Muscle layer of duodenum (tissue), 2 donors: ENCODE measurements around the gene LIPH.
"Not testable (repeated sequence)": the region's sequence is repeated elsewhere in the genome, so short reads cannot be mapped to it uniquely, and the experiment has no call there.

Source experiments
- H3K27ac ChIP-seq: one replicate; pipeline ENCODE4 v1.7.0; 2013; ENCODE audit warnings: mild to moderate bottlenecking, low read length
- H3K27me3 ChIP-seq: one replicate; pipeline ENCODE4 v1.7.0; 2013; ENCODE audit warnings: low read depth, mild to moderate bottlenecking, control low read depth, low read length
- H3K36me3 ChIP-seq, 2 donors: one replicate each; pipeline ENCODE4 v1.7.0; 2013; ENCODE audit warnings: low read length in 2 of 2, control low read depth in 1 of 2, mild to moderate bottlenecking in 1 of 2; ENCODE audit not compliant: insufficient read depth in 2 of 2, control insufficient read depth in 1 of 2
- H3K4me1 ChIP-seq, 2 donors: one replicate each; pipeline ENCODE4 v1.7.0; 2013; ENCODE audit warnings: low read length in 2 of 2, mild to moderate bottlenecking in 2 of 2, control low read depth in 1 of 2, moderate library complexity in 1 of 2; ENCODE audit not compliant: insufficient read depth in 2 of 2, control insufficient read depth in 1 of 2
- H3K4me3 ChIP-seq, 2 donors: one replicate each; pipeline ENCODE4 v1.7.0; 2013; ENCODE audit warnings: low read length in 2 of 2, low read depth in 1 of 2, mild to moderate bottlenecking in 1 of 2
- H3K9me3 ChIP-seq, 2 donors: one replicate each; pipeline ENCODE4 v1.7.0; 2013; ENCODE audit warnings: low read length in 2 of 2, control low read depth in 1 of 2, mild to moderate bottlenecking in 1 of 2; ENCODE audit not compliant: control insufficient read depth in 1 of 2
- donor health status: healthy.

Gene LIPH

GRCh38 chr3:185484296-185484695 is 68.1 kb downstream of the LIPH start:
- Histone ChIP-seq H3K9me3 (no peaks in the 10 kb centered on the region), H3K4me1 (no peaks in the 10 kb centered on the region), H3K4me3 (no peak overlapping the region), H3K36me3 (peaks cover 35 to 53% of the 10 kb centered on the region in 2 donors), H3K27me3 (no peaks in the 10 kb centered on the region), H3K27ac (no peak overlapping the region)

DNA sequence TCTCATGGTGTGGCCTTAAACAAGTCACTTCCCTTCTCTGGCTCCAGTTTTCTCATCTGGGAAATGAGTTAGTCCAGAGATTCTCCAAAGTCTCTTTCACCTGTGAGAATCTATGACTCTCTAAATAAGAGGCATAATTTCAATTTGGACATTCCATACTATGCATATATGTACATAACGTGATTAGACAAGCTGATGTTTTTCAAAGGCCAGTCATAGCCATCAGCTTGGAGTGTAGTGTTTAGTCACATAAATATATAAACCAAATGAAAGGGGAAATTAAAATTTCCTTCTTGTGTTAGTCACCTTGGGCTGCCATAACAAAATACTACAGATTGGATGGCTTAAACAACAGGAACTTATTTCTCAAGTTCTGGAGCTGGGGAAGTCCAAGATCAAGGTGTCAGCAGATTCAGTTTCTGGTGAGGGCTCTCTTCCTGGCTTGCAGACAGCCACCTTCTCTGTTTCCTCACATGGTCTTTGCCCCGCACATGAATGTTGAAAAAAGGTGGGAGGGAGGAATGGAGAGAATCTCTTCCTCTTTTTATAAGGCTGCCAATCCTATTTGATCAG is 72.9 kb downstream of the LIPH start:
- Histone ChIP-seq H3K4me3 (no peak overlapping the region), H3K27ac (no peak overlapping the region), H3K4me1 (no peaks in the 10 kb centered on the region), H3K27me3 (no peaks in the 10 kb centered on the region), H3K9me3 (no peaks in the 10 kb centered on the region), H3K36me3 (peaks cover 23 to 55% of the 10 kb centered on the region in 2 donors)

DNA sequence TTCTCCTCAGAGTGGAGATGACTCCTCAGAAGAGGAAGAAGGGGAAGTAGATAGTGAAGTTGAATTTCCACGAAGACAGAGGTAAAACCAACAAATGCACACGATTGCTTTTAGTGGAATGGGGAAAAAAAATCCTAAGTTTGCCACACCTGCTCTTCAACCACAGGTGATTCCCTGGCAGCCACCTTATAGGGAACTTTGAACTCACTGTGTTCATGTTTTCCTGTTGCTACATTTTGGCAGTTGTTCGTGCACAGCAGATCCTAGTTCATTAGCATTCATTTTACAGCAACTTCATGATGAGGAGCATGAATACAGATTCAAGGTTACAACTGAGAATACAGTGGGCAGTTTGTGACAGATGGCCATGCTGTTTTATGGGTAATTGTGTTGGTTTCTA is 75.1 kb downstream of the LIPH start:
- Histone ChIP-seq H3K9me3 (no peaks in the 10 kb centered on the region), H3K27ac (no peak overlapping the region), H3K27me3 (no peaks in the 10 kb centered on the region), H3K36me3 (peaks cover 23 to 59% of the 10 kb centered on the region in 2 donors), H3K4me3 (no peak overlapping the region), H3K4me1 (no peaks in the 10 kb centered on the region)

DNA sequence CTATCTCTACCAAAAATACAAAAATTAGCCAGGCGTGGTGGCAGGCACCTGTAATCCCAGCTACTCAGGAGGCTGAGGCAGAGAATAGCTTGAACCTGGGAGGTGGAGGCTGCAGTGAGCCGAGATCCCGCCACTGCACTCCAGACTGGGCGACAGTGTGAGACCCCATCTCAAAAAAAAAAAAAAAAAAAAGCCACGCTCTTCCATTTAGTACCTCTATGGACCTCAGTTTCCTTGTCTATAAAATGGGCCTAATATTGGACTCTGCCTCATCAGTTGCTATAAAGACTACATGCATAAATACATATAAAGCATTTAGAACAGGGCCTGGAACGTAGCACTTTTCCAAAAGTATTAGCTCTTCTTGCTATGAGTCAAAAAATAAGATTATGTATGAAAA is 77.5 kb downstream of the LIPH start:
- H3K9me3 ChIP-seq, H3K4me3 ChIP-seq, H3K4me1 ChIP-seq, H3K27me3 ChIP-seq, H3K27ac ChIP-seq: not testable (repeated sequence)
- peaks cover 15 to 40% of the 10 kb centered on the region in 2 donors for H3K36me3 ChIP-seq

DNA sequence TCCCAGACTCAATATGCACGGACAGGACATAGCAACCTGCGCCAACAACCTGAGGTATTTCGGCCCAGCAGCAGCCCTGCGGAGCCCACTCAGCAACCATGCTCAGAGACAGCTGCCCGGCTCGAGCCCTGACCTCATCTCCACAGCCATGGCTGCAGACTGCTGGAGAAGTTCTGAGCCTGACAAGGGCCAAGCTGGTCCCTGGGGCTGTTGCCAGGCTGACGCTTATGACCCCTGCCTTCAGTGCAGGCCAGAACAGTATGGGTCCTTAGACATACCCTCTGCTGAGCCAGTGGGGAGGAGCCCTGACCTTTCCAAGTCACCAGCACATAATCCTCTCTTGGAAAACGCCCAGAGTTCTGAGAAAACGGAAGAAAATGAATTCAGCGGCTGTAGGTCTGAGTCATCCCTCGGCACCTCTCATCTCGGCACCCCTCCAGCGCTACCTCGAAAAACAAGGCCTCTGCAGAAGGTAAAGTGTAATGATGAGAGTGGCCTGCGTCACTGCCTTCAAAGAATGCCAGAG is 79.0 kb downstream of the LIPH start:
- H3K4me1 ChIP-seq: no peaks in the 10 kb centered on the region
- no peak overlapping the region for H3K4me3 ChIP-seq
- H3K9me3 ChIP-seq: no peaks in the 10 kb centered on the region
- H3K36me3 ChIP-seq: peaks cover 17 to 34% of the 10 kb centered on the region in 2 donors
- H3K27ac ChIP-seq: no peak overlapping the region
- H3K27me3 ChIP-seq: no peaks in the 10 kb centered on the region

DNA sequence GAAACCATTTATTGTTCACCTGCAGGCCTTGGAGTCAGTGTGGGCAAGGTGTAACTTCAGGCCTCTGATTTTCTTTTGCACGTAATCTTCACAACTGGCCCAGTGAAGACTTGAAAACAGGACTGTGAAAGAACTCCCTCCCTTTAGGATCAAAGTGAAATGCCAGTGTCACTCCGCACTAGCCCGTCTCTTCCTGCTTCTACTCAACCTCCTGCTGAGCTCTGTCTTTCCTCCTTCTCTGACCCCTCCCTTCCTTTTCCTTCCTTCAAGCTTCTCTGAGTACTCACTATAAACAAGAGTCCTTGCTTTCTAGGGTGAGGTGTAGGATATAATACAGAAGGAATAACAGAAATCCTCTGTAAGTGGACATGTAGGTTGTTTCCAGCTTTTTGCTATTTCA is 82.1 kb downstream of the LIPH start:
- Histone ChIP-seq H3K9me3 (no peaks in the 10 kb centered on the region), H3K27me3 (no peaks in the 10 kb centered on the region), H3K27ac (no peak overlapping the region), H3K36me3 (peaks cover 25 to 39% of the 10 kb centered on the region in 2 donors), H3K4me1 (no peaks in the 10 kb centered on the region), H3K4me3 (no peak overlapping the region)

DNA sequence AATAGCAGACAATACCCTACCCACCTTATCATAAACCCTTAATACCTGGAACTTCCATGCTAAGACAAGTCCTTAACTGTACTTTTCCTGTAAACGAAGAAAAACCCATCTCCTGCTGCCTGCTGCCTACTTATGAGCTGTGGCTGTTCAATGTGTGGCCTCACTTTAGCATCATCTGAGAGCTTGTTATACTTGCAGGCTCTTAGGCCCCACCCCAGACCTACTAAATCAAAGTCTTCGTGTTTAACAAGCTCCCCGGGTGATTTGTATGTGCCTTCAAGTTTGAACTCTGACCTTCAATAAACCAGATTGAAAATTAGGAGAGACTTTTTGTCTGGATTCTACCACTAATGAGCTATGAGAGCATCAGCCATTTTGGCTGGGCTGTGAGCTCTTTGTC is 82.8 kb downstream of the LIPH start:
- Histone ChIP-seq H3K27ac (no peak overlapping the region), H3K27me3 (no peaks in the 10 kb centered on the region)

GRCh38 chr3:185466123-185466522 is 86.3 kb downstream of the LIPH start:
- H3K9me3 ChIP-seq, H3K27me3 ChIP-seq, H3K4me1 ChIP-seq, H3K27ac ChIP-seq, H3K4me3 ChIP-seq: not testable (repeated sequence)
- peaks cover 14 to 29% of the 10 kb centered on the region in 2 donors for H3K36me3 ChIP-seq

More for the DNA sequence above, 82.8 kb downstream of the LIPH start:
- H3K36me3 ChIP-seq: peaks cover 24 to 41% of the 10 kb centered on the region in 2 donors
- H3K4me3 ChIP-seq: no peak overlapping the region
- no peaks in the 10 kb centered on the region for H3K4me1 ChIP-seq
- no peaks in the 10 kb centered on the region for H3K9me3 ChIP-seq

- Histone ChIP-seq H3K27me3 (no peaks in the 10 kb centered on the region), H3K4me3 (no peak overlapping the region), H3K36me3 (peaks cover 14 to 29% of the 10 kb centered on the region in 2 donors), H3K27ac (no peak overlapping the region), H3K4me1 (no peaks in the 10 kb centered on the region), H3K9me3 (no peaks in the 10 kb centered on the region)
Measured at GRCh38 chr3:185465471-185465870, 86.9 kb downstream of the LIPH start.

GRCh38 chr3:185460719-185461350 is 91.6 kb downstream of the LIPH start:
- no peak overlapping the region for H3K27ac ChIP-seq
- H3K36me3 ChIP-seq: peaks cover 0 to 29% of the 10 kb centered on the region in 2 donors
- no peaks in the 10 kb centered on the region for H3K9me3 ChIP-seq

GRCh38 chr3:185460309-185460708 is 92.1 kb downstream of the LIPH start:
- no peaks in the 10 kb centered on the region for H3K27me3 ChIP-seq
- H3K9me3 ChIP-seq: no peaks in the 10 kb centered on the region
- H3K4me3 ChIP-seq: no peak overlapping the region
- H3K36me3 ChIP-seq: peaks cover 0 to 23% of the 10 kb centered on the region in 2 donors
- H3K4me1 ChIP-seq: no peaks in the 10 kb centered on the region
- H3K27ac ChIP-seq: no peak overlapping the region

More at GRCh38 chr3:185460719-185461350, 91.6 kb downstream of the LIPH start:
- H3K4me1 ChIP-seq: no peaks in the 10 kb centered on the region
- no peak overlapping the region for H3K4me3 ChIP-seq
- no peaks in the 10 kb centered on the region for H3K27me3 ChIP-seq
